A549 (cell line): ENCODE results near the gene DYNC1LI2. TPM values are rescaled to one million over a fixed set of nuclear protein-coding genes. Genes with fewer than 3 reads are reported as not detected.

Source experiments
- ATAC-seq, 2 experiments: fragments of 200-7000 bp in 1 of 2; fragments of >200 bp in 1 of 2; cut with Nextera tagmentation in 1 of 2; cut with Tn5 transposase in 1 of 2; 3 replicates each; pipeline versions ENCODE4 v1.8.0 to v1.9.1; 2018 to 2020; ENCODE audit warnings: mild to moderate bottlenecking in 1 of 2, moderate library complexity in 1 of 2
- CTCF ChIA-PET: fragments of 300-600 bp; sonication (Branson Sonifier 250); formaldehyde crosslinking; extraction: SDS; loops from one replicate; lab custom pipeline; 2021; ENCODE audit warnings: antibody characterized with exemption, inconsistent platforms; lab: Yijun Ruan, JAX
- POLR2A ChIA-PET: fragments of 350-600 bp; formaldehyde crosslinking; extraction: SDS; loops from one replicate; lab custom pipeline; 2021; ENCODE audit warnings: antibody characterized with exemption, inconsistent platforms; lab: Yijun Ruan, JAX
- DNase-seq, 2 experiments: peaks; one replicate each; pipeline versions ENCODE4 v3.0.0 to v3.0.0-alpha.2; 2011 to 2016; ENCODE audit warnings: low read depth in 1 of 2, low spot score in 1 of 2
- FAIRE-seq: peaks from 2 replicates; lab custom pipeline; 2011; peaks lifted over from hg19 to GRCh38; lab: Jason Lieb, UNC
- H3K27ac ChIP-seq, 2 experiments: fragments of >200 bp; sonication (Bioruptor Twin); formaldehyde crosslinking; 3 replicates each; pipeline ENCODE4 v1.5.1; 2016 to 2017
- H3K4me1 ChIP-seq: fragments of >200 bp; sonication (Bioruptor Twin); formaldehyde crosslinking; 3 replicates; pipeline ENCODE4 v1.6.1; 2016
- H3K4me2 ChIP-seq: fragments of >200 bp; sonication (Bioruptor Twin); formaldehyde crosslinking; 3 replicates; pipeline ENCODE4 v1.6.1; 2016
- H3K4me3 ChIP-seq: fragments of >200 bp; sonication (Bioruptor Twin); formaldehyde crosslinking; 3 replicates; pipeline ENCODE4 v1.5.1; 2016
- H3K9me3 ChIP-seq: fragments of >200 bp; sonication (Bioruptor Twin); formaldehyde crosslinking; 3 replicates; pipeline ENCODE4 v1.6.1; 2016
- CEBPB ChIP-seq, 2 experiments: fragments of >200 bp in 1 of 2; sonication (Bioruptor Twin) in 1 of 2; formaldehyde crosslinking in 1 of 2; IDR thresholded peaks; 2 replicates each; pipeline ENCODE4 v1.6.1; 2012 to 2016
- FOSL2 ChIP-seq, 2 experiments: fragments of 450-650 bp in 1 of 2; fragments of >200 bp in 1 of 2; sonication (Bioruptor Twin) in 1 of 2; formaldehyde crosslinking; IDR thresholded peaks; 2 replicates each; pipeline versions ENCODE4 v1.5.0 to v1.6.1; 2016 to 2020; ENCODE audit warnings: mild to moderate bottlenecking in 1 of 2, moderate library complexity in 1 of 2
- HDAC2 ChIP-seq: fragments of 200-600 bp; sonication (generic); IDR thresholded peaks from 2 replicates; pipeline ENCODE4 v1.6.1; 2016
- HEYL ChIP-seq: fragments of 250-450 bp; sonication (Bioruptor Pico); IDR thresholded peaks from 2 replicates; pipeline ENCODE4 v1.8.0; 2021; ENCODE audit warnings: mild to moderate bottlenecking, moderate library complexity
- HOXB13 ChIP-seq: fragments of 250-450 bp; sonication (Bioruptor Pico); IDR thresholded peaks from 2 replicates; pipeline ENCODE4 v1.5.0; 2020; ENCODE audit warnings: low read depth, mild to moderate bottlenecking, moderate library complexity
- MAZ ChIP-seq: fragments of 150-350 bp; IDR thresholded peaks from 2 replicates; pipeline ENCODE4 v1.6.1; 2014; ENCODE audit warnings: antibody characterized with exemption, low read depth, low read length, borderline replicate concordance
- PHF8 ChIP-seq: fragments of 200-600 bp; sonication (generic); IDR thresholded peaks from 2 replicates; pipeline ENCODE4 v1.6.1; 2016; ENCODE audit warnings: low read depth, mild to moderate bottlenecking, antibody characterized with exemption, moderate library complexity, borderline replicate concordance
- RAD21 ChIP-seq, 2 experiments: fragments of >200 bp in 1 of 2; sonication (Bioruptor Twin) in 1 of 2; formaldehyde crosslinking in 1 of 2; IDR thresholded peaks in 1 of 2; conservative IDR thresholded peaks in 1 of 2; 2 replicates in 1 of 2; 3 replicates in 1 of 2; pipeline ENCODE4 v1.6.1; 2012 to 2018; ENCODE audit warnings: inconsistent platforms in 1 of 2
- RCOR1 ChIP-seq: fragments of 150-350 bp; IDR thresholded peaks from 2 replicates; pipeline ENCODE4 v1.6.1; 2014; ENCODE audit warnings: antibody characterized with exemption, low read length, low read depth
- RNF2 ChIP-seq: fragments of 200-600 bp; sonication (generic); IDR thresholded peaks from 2 replicates; pipeline ENCODE4 v1.6.1; 2016; ENCODE audit warnings: low read depth, mild to moderate bottlenecking, antibody characterized with exemption, moderate library complexity, borderline replicate concordance
- SMC3 ChIP-seq: fragments of >200 bp; sonication (Bioruptor Twin); formaldehyde crosslinking; IDR thresholded peaks from 3 replicates; pipeline ENCODE4 v1.6.1; 2018; ENCODE audit warnings: inconsistent platforms
- ZSCAN20 ChIP-seq: fragments of 250-450 bp; sonication (Bioruptor Pico); IDR thresholded peaks from 2 replicates; pipeline ENCODE4 v1.8.0; 2022; ENCODE audit warnings: mild to moderate bottlenecking, moderate library complexity
- WGBS: methylation state at CpG from one replicate; pipeline ENCODE4 v1.1.6; 2017; ENCODE audit errors: missing lambda C conversion rate; 5-methylcytosine and 5-hydroxymethylcytosine counted together
- polyA plus RNA-seq, 4 experiments: library from polyadenylated mRNA; depleted of rRNA in 3 of 4; stranded (reverse); fragments of >200 nt; fragmentation: RNase III in 1 of 4; extraction: RNeasy Plus Mini Kit Qiagen cat#74134 plus additional on column Dnase treatment in 1 of 4; gene quantifications; 2 replicates in 3 of 4; 3 replicates in 1 of 4; pipeline ENCODE4 v1.2.3, GENCODE V29; 2011 to 2017
- TF ChIP-seq, protein P1 (sequence below): fragments of >200 bp; sonication (Bioruptor Twin); formaldehyde crosslinking; IDR thresholded peaks from 3 replicates; pipeline ENCODE4 v1.6.1; 2016
- TF ChIP-seq, protein P2 (sequence below): fragments of >200 bp; sonication (Bioruptor Twin); formaldehyde crosslinking; IDR thresholded peaks from 3 replicates; pipeline ENCODE4 v1.5.1; 2016
- TF ChIP-seq, protein P3 (sequence below): fragments of >200 bp; sonication (Bioruptor Twin); formaldehyde crosslinking; IDR thresholded peaks from 2 replicates; pipeline ENCODE4 v1.6.1; 2016

Gene DYNC1LI2
- polyA plus RNA-seq, 2 of the 4 experiments (the other 2 are of a cell fraction) = 96.5 to 112 TPM

DNA sequence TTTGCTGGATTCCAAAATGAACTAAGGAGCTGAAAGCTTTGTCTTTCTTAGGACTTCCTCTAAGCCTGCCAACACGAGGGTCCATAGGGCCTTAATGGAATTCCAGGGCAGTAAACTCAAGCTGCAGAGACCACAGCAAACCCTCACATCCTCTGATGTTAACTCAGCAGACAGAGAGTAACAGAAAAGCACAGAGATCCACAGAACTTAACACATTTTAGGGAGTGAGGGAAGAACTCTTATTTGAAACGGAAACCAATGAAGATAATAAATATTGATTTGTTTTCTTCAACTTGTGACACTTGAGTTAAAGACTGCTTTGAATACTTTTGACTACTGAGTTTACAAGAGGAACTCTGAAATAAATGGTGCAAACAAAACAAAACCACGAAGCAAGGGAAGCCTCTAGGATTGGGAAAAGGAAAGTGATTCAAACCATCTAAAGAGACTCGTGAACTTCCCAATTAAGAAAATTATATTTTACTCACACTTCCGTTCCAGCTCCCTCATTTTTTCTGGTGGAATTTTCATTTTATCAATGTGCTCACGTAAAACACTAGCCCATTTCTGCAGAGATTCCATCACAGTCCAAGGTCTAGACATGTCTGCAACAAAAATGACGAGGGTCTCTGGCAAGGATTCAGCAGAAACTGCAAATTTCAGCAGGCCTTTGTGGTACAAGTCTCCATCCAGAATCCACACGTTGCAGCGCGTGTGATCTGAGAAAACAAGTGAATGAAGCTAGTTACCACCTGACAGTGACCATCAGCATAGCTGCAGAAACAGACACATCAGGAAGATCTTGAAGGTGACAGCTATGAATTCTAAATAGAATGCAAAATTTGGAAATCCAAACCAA lies 9.2 kb downstream of the DYNC1LI2 start:
- DNase-seq = no peak
- ChIA-PET POLR2A (interaction anchor here (0.6 to 1.9 kb wide), 8 partner anchors 8 to 191 kb away, joined by 3 to 8 read pairs (median 6); partner anchors contain the start of gene DYNC1LI2), CTCF (interaction anchor here (0.5 to 13.8 kb wide), 11 partner anchors 8 to 160 kb away, joined by 3 to 166 read pairs (median 4); partner anchors contain the start of gene DYNC1LI2)
- peak overlapping the region; percentile 72 for H3K4me2 ChIP-seq
- TF ChIP-seq PHF8 = no peak
- no peak for TF ChIP-seq HDAC2
- TF ChIP-seq ZSCAN20 (CRISPR knock-in tag) = no peak
- TF ChIP-seq FOSL2 (IDR thresholded peaks at IDR 0.05) = no peak
- TF ChIP-seq FOSL2 (CRISPR knock-in tag; IDR thresholded peaks at IDR 0.05) = no peak
- no peak for TF ChIP-seq CEBPB (IDR thresholded peaks at IDR 0.05)
- ATAC-seq = no peak
- FAIRE-seq = no peak
- WGBS = 72% methylated on average over 10 of the region's 10 CpGs
- peaks cover 30% of the 10 kb centered on the region for H3K4me1 ChIP-seq
- H3K27ac ChIP-seq = peak overlapping the region; percentile 83 to 88
- H3K4me3 ChIP-seq = no peak overlapping the region
- H3K9me3 ChIP-seq = no peaks in the 10 kb centered on the region

DNA sequence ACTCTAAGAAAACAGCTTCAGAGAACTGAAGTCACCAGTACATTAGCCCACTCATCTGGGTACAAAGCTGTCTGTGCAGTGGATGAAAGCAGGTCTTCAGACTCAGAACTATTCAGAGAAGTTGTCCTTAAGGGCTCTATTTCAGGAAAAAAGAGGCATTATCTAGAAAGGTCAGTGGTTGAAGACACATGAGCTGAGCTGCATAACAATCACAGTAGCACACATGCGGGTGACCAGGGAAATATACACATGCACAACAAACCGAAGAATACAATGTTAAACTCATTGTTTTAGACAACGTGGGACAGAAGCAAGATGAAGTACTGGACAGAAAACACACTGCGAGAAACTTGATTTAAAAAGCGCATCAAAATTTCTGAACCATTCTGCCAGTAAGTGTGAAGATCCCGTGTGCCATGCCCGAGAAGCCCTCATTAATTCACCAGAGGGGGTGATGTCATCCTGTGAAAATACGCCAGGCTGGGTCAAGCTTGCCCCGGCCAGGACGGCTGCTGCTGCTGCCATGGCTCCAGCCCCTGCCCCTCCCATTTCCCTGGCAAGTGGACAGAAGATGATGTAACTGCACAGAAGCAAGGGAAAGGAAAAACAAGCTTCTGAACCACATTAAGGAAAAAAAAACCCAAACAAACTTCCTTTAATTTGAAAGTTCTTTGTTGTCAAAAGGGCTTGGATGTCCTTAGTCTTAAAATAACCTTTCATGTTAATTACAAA lies 10.1 kb downstream of the DYNC1LI2 start:
- DNase-seq = peak; percentile 68 to 77
- H3K4me3 ChIP-seq = no peak overlapping the region
- no peak for FAIRE-seq
- peak overlapping the region; percentile 83 to 88 for H3K27ac ChIP-seq
- peak overlapping the region; percentile 72 for H3K4me2 ChIP-seq
- no peak for TF ChIP-seq FOSL2 (IDR thresholded peaks at IDR 0.05)
- no peak for TF ChIP-seq FOSL2 (CRISPR knock-in tag; IDR thresholded peaks at IDR 0.05)
- peak; percentile 33 to 55; a peak in 1 of 4 replicates for TF ChIP-seq CEBPB (IDR thresholded peaks at IDR 0.05)
- ATAC-seq = peak; percentile 85 to 92
- POLR2A ChIA-PET = interaction anchor here (0.6 to 1.9 kb wide), 8 partner anchors 9 to 192 kb away, joined by 3 to 8 read pairs (median 6); partner anchors contain the start of gene DYNC1LI2
- no peaks in the 10 kb centered on the region for H3K9me3 ChIP-seq
- WGBS = 36% methylated on average over 10 of the region's 10 CpGs
- peaks cover 37% of the 10 kb centered on the region for H3K4me1 ChIP-seq
- CTCF ChIA-PET = interaction anchor here (0.5 to 13.8 kb wide), 16 partner anchors 9 to 161 kb away, joined by 3 to 166 read pairs (median 4); partner anchors contain the start of gene DYNC1LI2

DNA sequence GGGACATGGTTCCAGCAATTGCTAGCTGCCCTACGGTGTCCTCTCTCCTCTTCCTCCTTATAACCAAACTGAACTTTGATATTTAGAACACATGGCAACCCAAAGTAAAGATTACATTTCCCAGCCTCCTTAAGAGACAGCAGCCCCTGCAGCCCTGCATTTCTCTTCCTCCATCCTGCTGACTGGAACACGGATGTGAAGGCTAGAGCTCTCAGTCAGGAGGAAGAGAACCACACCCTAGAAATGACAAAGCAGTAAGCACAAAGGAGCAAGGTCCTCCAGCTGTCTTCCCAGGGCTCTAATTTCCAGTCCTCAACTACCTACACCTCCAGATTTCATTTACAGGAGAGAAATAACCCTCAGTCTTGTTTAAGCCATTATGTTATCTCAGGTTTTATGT lies 10.9 kb downstream of the DYNC1LI2 start:
- DNase-seq (peak in 1 of 2 experiments; percentile 62), ATAC-seq (peak; percentile 26 to 76; a peak in 3 of 6 replicates), FAIRE-seq (no peak)
- no peak overlapping the region for H3K4me3 ChIP-seq
- ChIA-PET POLR2A (no interaction called here), CTCF (interaction anchor here (0.6 to 13.8 kb wide), 16 partner anchors 10 to 133 kb away, joined by 3 to 166 read pairs (median 4); partner anchors contain the start of gene DYNC1LI2)
- WGBS = 38% methylated on average over 2 of the region's 2 CpGs
- H3K27ac ChIP-seq = peak overlapping the region; percentile 83 to 88
- no peaks in the 10 kb centered on the region for H3K9me3 ChIP-seq
- peaks cover 43% of the 10 kb centered on the region for H3K4me1 ChIP-seq
- peak overlapping the region; percentile 72 for H3K4me2 ChIP-seq
- TF ChIP-seq HOXB13 (CRISPR knock-in tag) (no peak), RCOR1 (no peak), MAZ (no peak), RNF2 (no peak), HEYL (CRISPR knock-in tag) (no peak)
- TF ChIP-seq, protein P1, sequence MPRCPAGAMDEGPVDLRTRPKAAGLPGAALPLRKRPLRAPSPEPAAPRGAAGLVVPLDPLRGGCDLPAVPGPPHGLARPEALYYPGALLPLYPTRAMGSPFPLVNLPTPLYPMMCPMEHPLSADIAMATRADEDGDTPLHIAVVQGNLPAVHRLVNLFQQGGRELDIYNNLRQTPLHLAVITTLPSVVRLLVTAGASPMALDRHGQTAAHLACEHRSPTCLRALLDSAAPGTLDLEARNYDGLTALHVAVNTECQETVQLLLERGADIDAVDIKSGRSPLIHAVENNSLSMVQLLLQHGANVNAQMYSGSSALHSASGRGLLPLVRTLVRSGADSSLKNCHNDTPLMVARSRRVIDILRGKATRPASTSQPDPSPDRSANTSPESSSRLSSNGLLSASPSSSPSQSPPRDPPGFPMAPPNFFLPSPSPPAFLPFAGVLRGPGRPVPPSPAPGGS = no peak

DNA sequence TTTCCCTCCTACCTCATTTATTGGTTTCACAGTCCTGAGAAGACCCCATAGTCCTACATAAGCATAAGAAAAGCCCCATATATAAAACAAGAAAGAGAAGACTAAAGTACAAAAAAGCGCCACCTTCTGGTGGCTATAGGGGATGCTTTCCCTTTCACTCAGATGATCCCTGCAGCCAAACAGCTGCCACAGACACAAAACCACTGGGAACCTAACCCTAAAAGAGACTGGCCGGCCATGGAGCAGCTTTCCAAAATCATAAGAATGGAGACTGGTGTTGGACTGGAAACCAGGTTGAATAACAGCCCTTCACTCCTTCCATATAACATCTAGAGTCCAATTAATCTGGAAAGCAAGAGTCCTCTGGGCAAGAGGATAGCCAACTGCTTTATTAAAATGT lies 11.4 kb downstream of the DYNC1LI2 start:
- peak overlapping the region; percentile 72 for H3K4me2 ChIP-seq
- WGBS = 13% methylated on average over 2 of the region's 2 CpGs
- peak; percentile 67 to 78; a peak in 4 of 6 replicates for ATAC-seq

More for the DNA sequence above, 11.4 kb downstream of the DYNC1LI2 start:
- H3K4me1 ChIP-seq = peaks cover 43% of the 10 kb centered on the region
- no peak for FAIRE-seq
- peak overlapping the region; percentile 83 to 88 for H3K27ac ChIP-seq
- CTCF ChIA-PET = interaction anchor here (0.6 to 13.8 kb wide), 15 partner anchors 11 to 132 kb away, joined by 3 to 166 read pairs (median 4); partner anchors contain the start of gene DYNC1LI2
- POLR2A ChIA-PET = no interaction called here
- no peaks in the 10 kb centered on the region for H3K9me3 ChIP-seq
- no peak overlapping the region for H3K4me3 ChIP-seq
- DNase-seq = peak; percentile 51 to 80
- TF ChIP-seq SMC3 (0 out of 3 replicates have a peak, but pooled peaks have one; percentile 23), MAZ (no peak), RAD21 (conservative IDR thresholded peaks at IDR 0.05 in 1 of 2, IDR thresholded peaks at IDR 0.05 in 1 of 2) (peak in 1 of 2 experiments; percentile 18; a peak in 2 of 5 replicates)
- TF ChIP-seq, protein P2, sequence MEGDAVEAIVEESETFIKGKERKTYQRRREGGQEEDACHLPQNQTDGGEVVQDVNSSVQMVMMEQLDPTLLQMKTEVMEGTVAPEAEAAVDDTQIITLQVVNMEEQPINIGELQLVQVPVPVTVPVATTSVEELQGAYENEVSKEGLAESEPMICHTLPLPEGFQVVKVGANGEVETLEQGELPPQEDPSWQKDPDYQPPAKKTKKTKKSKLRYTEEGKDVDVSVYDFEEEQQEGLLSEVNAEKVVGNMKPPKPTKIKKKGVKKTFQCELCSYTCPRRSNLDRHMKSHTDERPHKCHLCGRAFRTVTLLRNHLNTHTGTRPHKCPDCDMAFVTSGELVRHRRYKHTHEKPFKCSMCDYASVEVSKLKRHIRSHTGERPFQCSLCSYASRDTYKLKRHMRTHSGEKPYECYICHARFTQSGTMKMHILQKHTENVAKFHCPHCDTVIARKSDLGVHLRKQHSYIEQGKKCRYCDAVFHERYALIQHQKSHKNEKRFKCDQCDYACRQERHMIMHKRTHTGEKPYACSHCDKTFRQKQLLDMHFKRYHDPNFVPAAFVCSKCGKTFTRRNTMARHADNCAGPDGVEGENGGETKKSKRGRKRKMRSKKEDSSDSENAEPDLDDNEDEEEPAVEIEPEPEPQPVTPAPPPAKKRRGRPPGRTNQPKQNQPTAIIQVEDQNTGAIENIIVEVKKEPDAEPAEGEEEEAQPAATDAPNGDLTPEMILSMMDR = peak; percentile 63
- TF ChIP-seq, protein P3, sequence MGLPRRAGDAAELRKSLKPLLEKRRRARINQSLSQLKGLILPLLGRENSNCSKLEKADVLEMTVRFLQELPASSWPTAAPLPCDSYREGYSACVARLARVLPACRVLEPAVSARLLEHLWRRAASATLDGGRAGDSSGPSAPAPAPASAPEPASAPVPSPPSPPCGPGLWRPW = no peak
- TF ChIP-seq, all 56 proteins: peak for 3
